SK-N-SH treated with all-trans-retinoic acid at 6 μM for 48 hours (cell line): ENCODE measurements around the gene ABR.

Source experiments
- BACH2 ChIP-seq: fragments of 250-450 bp; sonication (Bioruptor Pico); IDR thresholded peaks from 2 replicates; pipeline ENCODE4 v1.9.0; 2021; ENCODE audit warnings: mild to moderate bottlenecking, borderline replicate concordance
- ISL1 ChIP-seq: fragments of 250-450 bp; sonication (Bioruptor Pico); IDR thresholded peaks from 2 replicates; pipeline ENCODE4 v2.1.2; 2022; ENCODE audit warnings: mild to moderate bottlenecking, moderate library complexity
- PPARA ChIP-seq: fragments of 250-450 bp; sonication (Bioruptor Pico); IDR thresholded peaks from 2 replicates; pipeline ENCODE4 v1.5.0; 2020; ENCODE audit warnings: mild to moderate bottlenecking, borderline replicate concordance
- SNAI2 ChIP-seq: fragments of 250-450 bp; sonication (Bioruptor Pico); IDR thresholded peaks from 2 replicates; pipeline ENCODE4 v1.5.0; 2020; ENCODE audit warnings: mild to moderate bottlenecking, moderate library complexity
- TCF4 ChIP-seq: fragments of 250-450 bp; sonication (Bioruptor Pico); IDR thresholded peaks from 2 replicates; pipeline ENCODE4 v1.8.0; 2021; ENCODE audit warnings: mild to moderate bottlenecking, moderate library complexity, borderline replicate concordance
- ZFP30 ChIP-seq: fragments of 450-650 bp; formaldehyde crosslinking; IDR thresholded peaks from 2 replicates; pipeline ENCODE4 v1.5.0; 2022; ENCODE audit warnings: mild to moderate bottlenecking, moderate library complexity
- ZNF565 ChIP-seq: fragments of 450-650 bp; formaldehyde crosslinking; conservative IDR thresholded peaks from 2 replicates; pipeline ENCODE4 v1.5.0; 2020; ENCODE audit warnings: low read depth, mild to moderate bottlenecking, moderate library complexity
- TF ChIP-seq, protein P1 (sequence below): fragments of 250-450 bp; sonication (Bioruptor Pico); IDR thresholded peaks from 2 replicates; pipeline ENCODE4 v1.8.0; 2020; ENCODE audit warnings: mild to moderate bottlenecking, moderate library complexity, borderline replicate concordance
- TF ChIP-seq, protein P2 (sequence below): fragments of 250-450 bp; sonication (Bioruptor Pico); IDR thresholded peaks from 2 replicates; pipeline ENCODE4 v1.5.0; 2020; ENCODE audit warnings: mild to moderate bottlenecking, moderate library complexity
- TF ChIP-seq, protein P3 (sequence below): fragments of 250-450 bp; sonication (Bioruptor Pico); IDR thresholded peaks from 2 replicates; pipeline ENCODE4 v1.8.0; 2021; ENCODE audit warnings: low read depth, mild to moderate bottlenecking, moderate library complexity, borderline replicate concordance

GRCh38 chr17:1160591-1161390 lies 19.0 kb downstream of the ABR start:
- TF ChIP-seq PPARA (no peak), ZFP30 (no peak), SNAI2 (CRISPR knock-in tag) (no peak), ISL1 (CRISPR knock-in tag) (no peak), ZNF565 (CRISPR knock-in tag) (no peak), BACH2 (CRISPR knock-in tag) (no peak), TCF4 (CRISPR knock-in tag) (no peak)
- TF ChIP-seq, protein P1, sequence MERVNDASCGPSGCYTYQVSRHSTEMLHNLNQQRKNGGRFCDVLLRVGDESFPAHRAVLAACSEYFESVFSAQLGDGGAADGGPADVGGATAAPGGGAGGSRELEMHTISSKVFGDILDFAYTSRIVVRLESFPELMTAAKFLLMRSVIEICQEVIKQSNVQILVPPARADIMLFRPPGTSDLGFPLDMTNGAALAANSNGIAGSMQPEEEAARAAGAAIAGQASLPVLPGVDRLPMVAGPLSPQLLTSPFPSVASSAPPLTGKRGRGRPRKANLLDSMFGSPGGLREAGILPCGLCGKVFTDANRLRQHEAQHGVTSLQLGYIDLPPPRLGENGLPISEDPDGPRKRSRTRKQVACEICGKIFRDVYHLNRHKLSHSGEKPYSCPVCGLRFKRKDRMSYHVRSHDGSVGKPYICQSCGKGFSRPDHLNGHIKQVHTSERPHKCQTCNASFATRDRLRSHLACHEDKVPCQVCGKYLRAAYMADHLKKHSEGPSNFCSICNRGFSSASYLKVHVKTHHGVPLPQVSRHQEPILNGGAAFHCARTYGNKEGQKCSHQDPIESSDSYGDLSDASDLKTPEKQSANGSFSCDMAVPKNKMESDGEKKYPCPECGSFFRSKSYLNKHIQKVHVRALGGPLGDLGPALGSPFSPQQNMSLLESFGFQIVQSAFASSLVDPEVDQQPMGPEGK (CRISPR knock-in tag) = no peak
- TF ChIP-seq, protein P2, sequence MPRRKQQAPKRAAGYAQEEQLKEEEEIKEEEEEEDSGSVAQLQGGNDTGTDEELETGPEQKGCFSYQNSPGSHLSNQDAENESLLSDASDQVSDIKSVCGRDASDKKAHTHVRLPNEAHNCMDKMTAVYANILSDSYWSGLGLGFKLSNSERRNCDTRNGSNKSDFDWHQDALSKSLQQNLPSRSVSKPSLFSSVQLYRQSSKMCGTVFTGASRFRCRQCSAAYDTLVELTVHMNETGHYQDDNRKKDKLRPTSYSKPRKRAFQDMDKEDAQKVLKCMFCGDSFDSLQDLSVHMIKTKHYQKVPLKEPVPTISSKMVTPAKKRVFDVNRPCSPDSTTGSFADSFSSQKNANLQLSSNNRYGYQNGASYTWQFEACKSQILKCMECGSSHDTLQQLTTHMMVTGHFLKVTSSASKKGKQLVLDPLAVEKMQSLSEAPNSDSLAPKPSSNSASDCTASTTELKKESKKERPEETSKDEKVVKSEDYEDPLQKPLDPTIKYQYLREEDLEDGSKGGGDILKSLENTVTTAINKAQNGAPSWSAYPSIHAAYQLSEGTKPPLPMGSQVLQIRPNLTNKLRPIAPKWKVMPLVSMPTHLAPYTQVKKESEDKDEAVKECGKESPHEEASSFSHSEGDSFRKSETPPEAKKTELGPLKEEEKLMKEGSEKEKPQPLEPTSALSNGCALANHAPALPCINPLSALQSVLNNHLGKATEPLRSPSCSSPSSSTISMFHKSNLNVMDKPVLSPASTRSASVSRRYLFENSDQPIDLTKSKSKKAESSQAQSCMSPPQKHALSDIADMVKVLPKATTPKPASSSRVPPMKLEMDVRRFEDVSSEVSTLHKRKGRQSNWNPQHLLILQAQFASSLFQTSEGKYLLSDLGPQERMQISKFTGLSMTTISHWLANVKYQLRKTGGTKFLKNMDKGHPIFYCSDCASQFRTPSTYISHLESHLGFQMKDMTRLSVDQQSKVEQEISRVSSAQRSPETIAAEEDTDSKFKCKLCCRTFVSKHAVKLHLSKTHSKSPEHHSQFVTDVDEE (CRISPR knock-in tag) = no peak
- TF ChIP-seq, protein P3, sequence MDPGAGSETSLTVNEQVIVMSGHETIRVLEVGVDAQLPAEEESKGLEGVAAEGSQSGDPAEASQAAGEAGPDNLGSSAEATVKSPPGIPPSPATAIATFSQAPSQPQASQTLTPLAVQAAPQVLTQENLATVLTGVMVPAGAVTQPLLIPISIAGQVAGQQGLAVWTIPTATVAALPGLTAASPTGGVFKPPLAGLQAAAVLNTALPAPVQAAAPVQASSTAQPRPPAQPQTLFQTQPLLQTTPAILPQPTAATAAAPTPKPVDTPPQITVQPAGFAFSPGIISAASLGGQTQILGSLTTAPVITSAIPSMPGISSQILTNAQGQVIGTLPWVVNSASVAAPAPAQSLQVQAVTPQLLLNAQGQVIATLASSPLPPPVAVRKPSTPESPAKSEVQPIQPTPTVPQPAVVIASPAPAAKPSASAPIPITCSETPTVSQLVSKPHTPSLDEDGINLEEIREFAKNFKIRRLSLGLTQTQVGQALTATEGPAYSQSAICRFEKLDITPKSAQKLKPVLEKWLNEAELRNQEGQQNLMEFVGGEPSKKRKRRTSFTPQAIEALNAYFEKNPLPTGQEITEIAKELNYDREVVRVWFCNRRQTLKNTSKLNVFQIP (CRISPR knock-in tag) = no peak
